CD4-positive, alpha-beta T cell (primary cell): ENCODE results near the gene TEDC1. TPM values are rescaled to one million over a fixed set of nuclear protein-coding genes. Genes with fewer than 3 reads are reported as not detected.

Experiments
- ATAC-seq: fragments of 200-7000 bp; cut with Tn5 transposase; one replicate; pipeline ENCODE4 v1.10.0; 2022; ENCODE audit warnings: mild to moderate bottlenecking; ENCODE audit not compliant: poor library complexity
- CTCF ChIA-PET: fragments of 350-600 bp; sonication (Branson Sonifier 250); formaldehyde crosslinking; loops from one replicate; lab custom pipeline; 2021; ENCODE audit warnings: antibody characterized with exemption, inconsistent platforms; lab: Charles Lee
- POLR2A ChIA-PET: fragments of 350-600 bp; sonication (Branson Sonifier 250); formaldehyde crosslinking; loops from one replicate; lab custom pipeline; 2021; ENCODE audit warnings: antibody characterized with exemption, inconsistent platforms; lab: Charles Lee
- DNase-seq, 14 experiments: peaks; one replicate each; pipeline ENCODE4 v3.0.0-alpha.2; 2013 to 2020; ENCODE audit warnings: mixed read lengths in 2 of 14
- H3K27ac ChIP-seq, 2 donors: one replicate each; pipeline versions ENCODE4 v1.5.1 to v1.7.0; 2013; ENCODE audit warnings: low read length in 2 of 2, low read depth in 1 of 2, mild to moderate bottlenecking in 1 of 2
- H3K27me3 ChIP-seq, 2 experiments: 1 replicate in 1 of 2; 2 replicates in 1 of 2; pipeline versions ENCODE4 v1.6.1 to v1.7.0; 2013; ENCODE audit warnings: low read length in 2 of 2, control low read depth in 1 of 2, mild to moderate bottlenecking in 1 of 2, moderate library complexity in 1 of 2; ENCODE audit not compliant: insufficient read depth in 2 of 2, control insufficient read depth in 1 of 2
- H3K36me3 ChIP-seq: one replicate; pipeline ENCODE4 v1.6.1; 2013; ENCODE audit warnings: low read length, control low read depth; ENCODE audit not compliant: insufficient read depth
- H3K4me1 ChIP-seq: one replicate; pipeline ENCODE4 v1.6.1; 2013; ENCODE audit warnings: low read length, control low read depth; ENCODE audit not compliant: insufficient read depth
- H3K4me3 ChIP-seq: one replicate; pipeline ENCODE4 v1.5.1; 2013; ENCODE audit warnings: mild to moderate bottlenecking, low read length, moderate library complexity
- H3K9me3 ChIP-seq, 2 experiments: 1 replicate in 1 of 2; 2 replicates in 1 of 2; pipeline versions ENCODE4 v1.6.1 to v1.7.0; 2013; ENCODE audit warnings: low read length in 2 of 2, mild to moderate bottlenecking in 2 of 2, control low read depth in 1 of 2, moderate library complexity in 1 of 2; ENCODE audit not compliant: control insufficient read depth in 1 of 2, insufficient read depth in 1 of 2
- H3K27ac Mint-ChIP-seq: one replicate; pipeline ENCODE4 v1.8.0; 2020; ENCODE audit warnings: mixed read lengths
- H3K27me3 Mint-ChIP-seq: one replicate; pipeline ENCODE4 v1.8.0; 2021; ENCODE audit warnings: mixed read lengths
- H3K36me3 Mint-ChIP-seq: one replicate; pipeline ENCODE4 v1.8.0; 2021; ENCODE audit warnings: low read depth, mixed read lengths
- H3K4me1 Mint-ChIP-seq: one replicate; pipeline ENCODE4 v1.8.0; 2021; ENCODE audit warnings: low read depth, mixed read lengths
- H3K4me3 Mint-ChIP-seq: one replicate; pipeline ENCODE4 v1.8.0; 2020; ENCODE audit warnings: mild to moderate bottlenecking, mixed read lengths
- H3K9me3 Mint-ChIP-seq: one replicate; pipeline ENCODE4 v1.8.0; 2020; ENCODE audit warnings: mixed read lengths
- CTCF ChIP-seq: fragments of 200-600 bp; IDR thresholded peaks from one replicate; pipeline ENCODE4 v1.8.0; 2022; ENCODE audit warnings: antibody characterized with exemption, mild to moderate bottlenecking
- intact Hi-C, 2 experiments: fragments of 100-400 bp; cut with DNase I in 1 of 2; cut with micrococcal nuclease in 1 of 2; formaldehyde crosslinking; loops; one replicate each; pipeline versions ENCODE4 v1.15.1 to v1.9.0; 2023 to 2025; cut with DNase I, micrococcal nuclease
- total RNA-seq, 174 experiments: library from RNA in 2 of 174; stranded (reverse) in 2 of 174; gene quantifications; one replicate each; pipeline ENCODE4 v1.2.3 and lab custom pipeline; 2021 to 2026

The TEDC1 gene
- total RNA-seq, 2 experiments from 2014 or later = 102 to 108 TPM

GRCh38 chr14:105446971-105447370, 44.1 kb upstream of the TEDC1 start:
- POLR2A ChIA-PET = interaction anchor here (1.5 to 2.1 kb wide), 2 partner anchors 16 to 43 kb away, joined by 3 to 14 read pairs; no protein-coding TSS in a partner anchor
- no peak for TF ChIP-seq CTCF
- no peak for DNase-seq
- Histone ChIP-seq H3K27me3 (no peaks in the 10 kb centered on the region), H3K4me3 (no peak overlapping the region), H3K9me3 (no peaks in the 10 kb centered on the region), H3K36me3 (peaks cover 14% of the 10 kb centered on the region), H3K27ac (no peak overlapping the region), H3K4me1 (peaks cover 7% of the 10 kb centered on the region)
- Mint-ChIP-seq H3K27me3 (no peaks in the 10 kb centered on the region), H3K27ac (no peak overlapping the region), H3K9me3 (no peaks in the 10 kb centered on the region), H3K4me1 (no peaks in the 10 kb centered on the region), H3K4me3 (no peak overlapping the region), H3K36me3 (peaks cover 9% of the 10 kb centered on the region)
- intact Hi-C loops = loop anchor here in 1 of 2 experiments (1.0 kb wide), 1 partner anchor 74 kb away; no protein-coding TSS in a partner anchor
- no peak for ATAC-seq
- CTCF ChIA-PET = no interaction called here

- no peak overlapping the region for H3K4me3 Mint-ChIP-seq
- H3K4me1 Mint-ChIP-seq = no peaks in the 10 kb centered on the region
- ATAC-seq (no peak), DNase-seq (no peak)
- no peak for TF ChIP-seq CTCF
- Histone ChIP-seq H3K27ac (no peak overlapping the region), H3K9me3 (no peaks in the 10 kb centered on the region), H3K27me3 (no peaks in the 10 kb centered on the region), H3K4me1 (peaks cover 7% of the 10 kb centered on the region), H3K36me3 (peaks cover 22% of the 10 kb centered on the region), H3K4me3 (no peak overlapping the region)
- H3K27me3 Mint-ChIP-seq = no peaks in the 10 kb centered on the region
- H3K27ac Mint-ChIP-seq = no peak overlapping the region
- POLR2A ChIA-PET = interaction anchor here (0.6 to 2.1 kb wide), 4 partner anchors 9 to 50 kb away, joined by 3 to 14 read pairs (median 3); partner anchors contain the start of gene TEX22
- CTCF ChIA-PET = interaction anchor here (0.5 to 1.9 kb wide), 16 partner anchors 13 to 200 kb away, joined by 3 to 29 read pairs (median 4); partner anchors contain the start of genes BRF1, BTBD6, CRIP1 and TEDC1
- intact Hi-C loops = loop anchor here (1.0 to 2.0 kb wide), 4 partner anchors 41 to 81 kb away; no protein-coding TSS in a partner anchor
- no peaks in the 10 kb centered on the region for H3K9me3 Mint-ChIP-seq
- peaks cover 13% of the 10 kb centered on the region for H3K36me3 Mint-ChIP-seq
Measured at GRCh38 chr14:105447651-105448640, 43.1 kb upstream of the TEDC1 start.

- peaks cover 22% of the 10 kb centered on the region for H3K36me3 ChIP-seq
- Mint-ChIP-seq H3K27me3 (no peaks in the 10 kb centered on the region), H3K36me3 (peaks cover 17% of the 10 kb centered on the region), H3K4me3 (no peak overlapping the region), H3K27ac (no peak overlapping the region), H3K4me1 (no peaks in the 10 kb centered on the region), H3K9me3 (no peaks in the 10 kb centered on the region)
- no peak overlapping the region for H3K27ac ChIP-seq
- ATAC-seq (peak; percentile 100), DNase-seq (peak; percentile 55 to 82 (median 65))
- POLR2A ChIA-PET = interaction anchor here (0.6 to 2.1 kb wide), 2 partner anchors 41 to 51 kb away, joined by 3 to 14 read pairs; partner anchors contain the start of gene TEX22
- H3K9me3 ChIP-seq = no peaks in the 10 kb centered on the region
- no peak overlapping the region for H3K4me3 ChIP-seq
- intact Hi-C loops = loop anchor here (1.0 to 2.0 kb wide), 3 partner anchors 41 to 80 kb away; no protein-coding TSS in a partner anchor
- TF ChIP-seq CTCF = peak; percentile 75
- CTCF ChIA-PET = interaction anchor here (0.5 to 1.9 kb wide), 16 partner anchors 14 to 200 kb away, joined by 3 to 29 read pairs (median 4); partner anchors contain the start of genes BRF1, BTBD6, CRIP1 and TEDC1
- H3K27me3 ChIP-seq = no peaks in the 10 kb centered on the region
- peaks cover 7% of the 10 kb centered on the region for H3K4me1 ChIP-seq
Measured at GRCh38 chr14:105448706-105449111, 42.3 kb upstream of the TEDC1 start.
